HEK293T (cell line): ENCODE results near the gene TRPC4.

Experiments used
- CTCF ChIA-PET: fragments of 350-600 bp; formaldehyde crosslinking; extraction: SDS; loops from one replicate; lab custom pipeline; 2021; ENCODE audit warnings: antibody characterized with exemption, inconsistent platforms; lab: Yijun Ruan, JAX
- POLR2A ChIA-PET: fragments of 350-600 bp; formaldehyde crosslinking; extraction: SDS; loops from one replicate; lab custom pipeline; 2020; ENCODE audit warnings: antibody characterized with exemption, inconsistent platforms; lab: Yijun Ruan, JAX
- DNase-seq: peaks from one replicate; pipeline ENCODE4 v3.0.0; 2012; ENCODE audit warnings: mixed read lengths; ENCODE audit errors: extremely low spot score
- ARNT ChIP-seq: fragments of 450-650 bp; IDR thresholded peaks from 2 replicates; pipeline ENCODE4 v1.6.1; 2017; ENCODE audit warnings: mild to moderate bottlenecking
- BHLHE40 ChIP-seq: fragments of 450-650 bp; IDR thresholded peaks from 2 replicates; pipeline ENCODE4 v1.6.1; 2016; ENCODE audit warnings: mild to moderate bottlenecking, moderate library complexity, borderline replicate concordance
- CTBP1 ChIP-seq: fragments of 450-650 bp; IDR thresholded peaks from 2 replicates; pipeline ENCODE4 v1.6.1; 2016; ENCODE audit warnings: borderline replicate concordance
- ELF4 ChIP-seq: fragments of 450-650 bp; IDR thresholded peaks from 2 replicates; pipeline ENCODE4 v1.6.1; 2017; ENCODE audit warnings: antibody characterized with exemption
- FOXA1 ChIP-seq: fragments of 450-650 bp; IDR thresholded peaks from 2 replicates; pipeline ENCODE4 v1.6.1; 2016; ENCODE audit warnings: mild to moderate bottlenecking
- FOXK2 ChIP-seq: fragments of 450-650 bp; IDR thresholded peaks from 2 replicates; pipeline ENCODE4 v1.6.1; 2016; ENCODE audit warnings: mild to moderate bottlenecking
- FOXM1 ChIP-seq: fragments of 450-650 bp; IDR thresholded peaks from 2 replicates; pipeline ENCODE4 v1.6.1; 2017; ENCODE audit warnings: mild to moderate bottlenecking, borderline replicate concordance
- HDGF ChIP-seq: fragments of 450-650 bp; IDR thresholded peaks from 2 replicates; pipeline ENCODE4 v1.6.1; 2017; ENCODE audit warnings: antibody characterized with exemption, borderline replicate concordance
- L3MBTL2 ChIP-seq: fragments of 450-650 bp; conservative IDR thresholded peaks from 2 replicates; pipeline ENCODE4 v1.6.1; 2016; ENCODE audit warnings: mild to moderate bottlenecking
- LEF1 ChIP-seq: fragments of 450-650 bp; IDR thresholded peaks from 2 replicates; pipeline ENCODE4 v1.6.1; 2017; ENCODE audit warnings: mild to moderate bottlenecking, borderline replicate concordance
- NFRKB ChIP-seq: fragments of 450-650 bp; IDR thresholded peaks from 2 replicates; pipeline ENCODE4 v1.6.1; 2016; ENCODE audit warnings: mild to moderate bottlenecking, moderate library complexity
- SP1 ChIP-seq: fragments of 450-650 bp; IDR thresholded peaks from 2 replicates; pipeline ENCODE4 v1.6.1; 2017
- SUZ12 ChIP-seq: fragments of 450-650 bp; IDR thresholded peaks from 2 replicates; pipeline ENCODE4 v1.6.1; 2016; ENCODE audit warnings: mild to moderate bottlenecking
- TARDBP ChIP-seq: fragments of 450-650 bp; IDR thresholded peaks from 2 replicates; pipeline ENCODE4 v1.6.1; 2016
- ZNF384 ChIP-seq: fragments of 450-650 bp; IDR thresholded peaks from 2 replicates; pipeline ENCODE4 v1.6.1; 2016
- TF ChIP-seq, protein P1 (sequence below): fragments of 450-650 bp; IDR thresholded peaks from 2 replicates; pipeline ENCODE4 v1.6.1; 2016

The TRPC4 gene

DNA sequence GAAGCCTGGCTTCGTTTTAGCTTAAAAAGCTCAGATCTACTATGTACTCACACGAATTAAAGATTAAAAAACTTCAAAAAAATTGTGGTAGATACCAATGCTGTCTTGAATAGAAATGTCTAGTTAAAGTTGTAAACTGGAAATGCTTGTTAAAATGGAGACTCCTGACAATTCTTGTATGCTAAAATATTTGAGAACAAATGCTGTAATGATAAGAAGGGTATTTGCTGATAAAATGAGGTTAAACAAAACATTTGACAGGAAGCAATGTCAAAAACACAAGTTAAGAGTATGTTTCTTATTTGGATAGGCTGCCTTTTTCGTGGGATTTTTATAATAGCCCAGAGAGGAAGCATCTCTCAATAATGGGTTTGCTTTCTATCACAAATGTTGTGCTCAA is 223.0 kb downstream of the TRPC4 start:
- DNase-seq: no peak
- CTCF ChIA-PET: no interaction called here
- TF ChIP-seq CTBP1 (no peak), FOXM1 (no peak), SP1 (no peak), ARNT (no peak), TARDBP (no peak), BHLHE40 (no peak), NFRKB (no peak), SUZ12 (no peak), HDGF (no peak), ZNF384 (no peak), L3MBTL2 (no peak), FOXK2 (no peak), LEF1 (no peak), FOXA1 (no peak), ELF4 (no peak)
- TF ChIP-seq, protein P1, sequence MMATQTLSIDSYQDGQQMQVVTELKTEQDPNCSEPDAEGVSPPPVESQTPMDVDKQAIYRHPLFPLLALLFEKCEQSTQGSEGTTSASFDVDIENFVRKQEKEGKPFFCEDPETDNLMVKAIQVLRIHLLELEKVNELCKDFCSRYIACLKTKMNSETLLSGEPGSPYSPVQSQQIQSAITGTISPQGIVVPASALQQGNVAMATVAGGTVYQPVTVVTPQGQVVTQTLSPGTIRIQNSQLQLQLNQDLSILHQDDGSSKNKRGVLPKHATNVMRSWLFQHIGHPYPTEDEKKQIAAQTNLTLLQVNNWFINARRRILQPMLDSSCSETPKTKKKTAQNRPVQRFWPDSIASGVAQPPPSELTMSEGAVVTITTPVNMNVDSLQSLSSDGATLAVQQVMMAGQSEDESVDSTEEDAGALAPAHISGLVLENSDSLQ: no peak
- POLR2A ChIA-PET: no interaction called here

DNA sequence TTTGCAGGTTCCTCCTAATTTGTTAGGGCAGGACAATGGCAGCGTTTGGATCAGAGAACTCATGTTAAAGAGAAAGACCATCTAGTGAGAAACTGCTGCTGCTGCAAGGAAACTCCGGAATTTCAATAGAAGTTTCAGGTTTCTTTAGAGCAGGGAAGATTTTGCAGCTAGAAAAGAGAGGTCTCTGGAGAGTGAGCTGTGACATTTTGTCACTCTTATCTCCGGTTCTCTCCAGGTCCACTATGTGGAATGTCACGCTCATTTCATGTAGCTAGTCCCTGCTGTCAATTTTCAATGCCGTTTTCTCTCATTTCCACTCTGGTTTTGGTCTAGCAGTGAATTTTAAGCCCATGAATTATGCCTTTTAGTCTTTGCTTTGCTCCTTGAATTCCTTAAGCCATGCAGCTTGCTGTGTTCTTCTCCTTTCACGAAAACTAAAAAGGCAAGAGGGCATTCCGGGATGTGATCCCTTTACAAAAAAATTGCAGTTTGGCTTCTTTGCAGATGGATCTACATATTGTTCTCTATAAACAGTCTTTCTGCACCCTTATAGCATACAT is 224.3 kb downstream of the TRPC4 start:
- CTCF ChIA-PET: no interaction called here
- TF ChIP-seq BHLHE40: no peak
- TF ChIP-seq FOXM1: no peak
- TF ChIP-seq, protein P1: no peak
- no peak for TF ChIP-seq FOXK2
- no peak for TF ChIP-seq NFRKB
- no peak for TF ChIP-seq ZNF384
- no peak for TF ChIP-seq CTBP1
- TF ChIP-seq SUZ12: no peak
- TF ChIP-seq HDGF: no peak
- TF ChIP-seq LEF1: no peak

DNA sequence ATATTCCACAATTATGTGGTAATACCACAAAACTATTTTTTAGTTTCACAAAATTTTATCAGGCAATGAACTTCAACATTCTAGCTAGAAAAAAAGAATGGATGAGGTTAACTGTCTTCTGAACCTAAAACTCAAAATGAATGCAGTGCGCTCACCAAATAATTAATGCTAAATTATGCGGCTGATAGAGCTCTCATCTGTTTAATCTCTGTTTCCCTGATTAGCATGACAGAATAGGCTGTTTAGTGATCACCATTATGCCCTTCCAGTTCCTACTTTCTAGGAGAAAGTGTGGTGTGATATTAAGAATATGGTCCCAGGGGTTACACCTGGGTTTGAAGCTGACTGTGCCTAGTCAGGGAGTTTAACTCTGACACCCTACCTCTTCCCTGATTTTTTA is 228.2 kb downstream of the TRPC4 start:
- TF ChIP-seq FOXA1: no peak
- TF ChIP-seq NFRKB: no peak
- no peak for TF ChIP-seq L3MBTL2
- TF ChIP-seq, protein P1: no peak
- TF ChIP-seq FOXM1: no peak
- TF ChIP-seq HDGF: no peak
- no peak for TF ChIP-seq SUZ12
- no peak for TF ChIP-seq ZNF384
- no peak for TF ChIP-seq FOXK2
- no peak for TF ChIP-seq ARNT
- no peak for TF ChIP-seq CTBP1
- no peak for TF ChIP-seq ELF4
- no peak for TF ChIP-seq LEF1
- POLR2A ChIA-PET: no interaction called here
- no peak for DNase-seq
- CTCF ChIA-PET: no interaction called here

More for the DNA sequence above, 224.3 kb downstream of the TRPC4 start:
- DNase-seq: no peak
- POLR2A ChIA-PET: no interaction called here

DNA sequence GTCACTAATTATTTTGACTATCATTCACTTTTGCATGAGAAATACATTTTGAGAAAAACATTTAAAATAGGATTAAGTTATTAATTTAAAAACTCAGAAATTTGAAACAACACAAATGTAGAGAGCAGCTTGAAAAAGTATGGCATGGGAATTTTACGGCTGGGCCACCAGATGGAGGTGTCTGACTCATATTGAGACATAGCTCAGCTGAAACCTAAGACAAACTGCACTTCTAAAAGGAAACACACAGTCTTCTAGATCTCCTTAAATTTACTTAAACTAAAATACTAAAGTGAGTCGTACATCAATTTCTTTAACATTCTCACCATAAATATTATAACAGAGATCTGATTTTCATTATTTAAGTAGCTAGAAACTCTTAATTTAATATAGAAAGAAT is 229.1 kb downstream of the TRPC4 start:
- TF ChIP-seq FOXK2 (no peak), ZNF384 (no peak), FOXA1 (no peak), HDGF (no peak), FOXM1 (no peak), ELF4 (no peak), LEF1 (no peak), CTBP1 (no peak), TARDBP (no peak)
- TF ChIP-seq, protein P1: no peak
- ChIA-PET CTCF (interaction anchor here (0.5 kb wide), 1 partner anchor 1351 kb away, joined by 3 read pairs; no protein-coding TSS in a partner anchor), POLR2A (no interaction called here)
- peak; percentile 41 for DNase-seq

DNA sequence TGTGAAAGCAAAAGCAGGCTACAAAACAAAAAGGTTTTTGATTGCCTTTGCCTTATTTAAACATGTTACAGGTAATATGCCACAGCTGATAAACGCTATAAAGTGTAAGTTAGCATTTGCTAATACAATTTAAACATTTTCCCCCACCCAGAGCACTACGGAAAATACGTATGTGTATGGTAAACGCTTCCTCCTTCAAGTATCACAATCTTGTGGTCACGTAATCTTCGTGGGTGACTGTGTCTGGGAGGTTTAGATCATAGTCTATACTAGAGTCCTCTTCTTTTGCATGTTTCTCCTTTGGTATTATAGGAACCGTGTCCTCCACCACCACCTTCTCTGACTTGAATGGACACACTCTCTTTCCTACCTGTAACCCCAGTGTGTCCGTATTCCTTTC is 232.9 kb downstream of the TRPC4 start:
- ChIA-PET POLR2A (no interaction called here), CTCF (no interaction called here)
- TF ChIP-seq L3MBTL2 (no peak), TARDBP (no peak), CTBP1 (no peak), ELF4 (no peak), FOXA1 (no peak), NFRKB (no peak), ARNT (no peak), FOXM1 (no peak), ZNF384 (no peak), BHLHE40 (no peak), SUZ12 (no peak), SP1 (no peak), FOXK2 (no peak)
- TF ChIP-seq, protein P1: no peak
- no peak for DNase-seq
